ENCODE measurements around the gene PHRF1.

Gene PHRF1

GRCh38 chr11:607971-608659 lies 31.8 kb downstream of the PHRF1 start:
- H3K4me3 ChIP-seq (ENCODE audit: low read depth, low read length) = no peak overlapping the region
- no peak for DNase-seq (ENCODE audit: low read depth, low spot score)
- TF ChIP-seq CTCF (IDR thresholded peaks at IDR 0.05; ENCODE audit: insufficient read depth, low read length, missing control alignments) = no peak
- ChIA-PET POLR2A (no interaction called here), CTCF (no interaction called here)

- CTCF ChIA-PET = no interaction called here
- POLR2A ChIA-PET = no interaction called here
- H3K4me3 ChIP-seq (ENCODE audit: low read depth, low read length) = no peak overlapping the region
- no peak for TF ChIP-seq CTCF (IDR thresholded peaks at IDR 0.05; ENCODE audit: insufficient read depth, low read length, missing control alignments)
- no peak for DNase-seq (ENCODE audit: low read depth, low spot score)
Observed at GRCh38 chr11:608791-609251, 32.6 kb downstream of the PHRF1 start.

- DNase-seq (ENCODE audit: low read depth, low spot score) = no peak
- TF ChIP-seq CTCF (IDR thresholded peaks at IDR 0.05; ENCODE audit: insufficient read depth, low read length, missing control alignments) = no peak
- ChIA-PET CTCF (no interaction called here), POLR2A (no interaction called here)
- no peak overlapping the region for H3K4me3 ChIP-seq (ENCODE audit: low read depth, low read length)
Observed at GRCh38 chr11:609341-609811, 33.1 kb downstream of the PHRF1 start.

- no peak overlapping the region for H3K4me3 ChIP-seq (ENCODE audit: low read depth, low read length)
- DNase-seq (ENCODE audit: low read depth, low spot score) = no peak
- CTCF ChIA-PET = no interaction called here
- POLR2A ChIA-PET = no interaction called here
- no peak for TF ChIP-seq CTCF (IDR thresholded peaks at IDR 0.05; ENCODE audit: insufficient read depth, low read length, missing control alignments)
Observed at GRCh38 chr11:610146-610801, 34.0 kb downstream of the PHRF1 start.

- CTCF ChIA-PET = no interaction called here
- no peak overlapping the region for H3K4me3 ChIP-seq (ENCODE audit: low read depth, low read length)
- no peak for DNase-seq (ENCODE audit: low read depth, low spot score)
- no peak for TF ChIP-seq CTCF (IDR thresholded peaks at IDR 0.05; ENCODE audit: insufficient read depth, low read length, missing control alignments)
- POLR2A ChIA-PET = no interaction called here
Observed at GRCh38 chr11:611001-611996, 35.0 kb downstream of the PHRF1 start.
